H1 (cell line): Measurements from ENCODE around the gene SLC8B1.

Experiments used
- CHD2 ChIP-seq: IDR thresholded peaks from 2 replicates; pipeline ENCODE4 v1.6.1; 2012; ENCODE audit warnings: low read length, improper control_type of control experiment
- EZH2 ChIP-seq: fragments of 200-600 bp; sonication (generic); IDR thresholded peaks from 2 replicates; pipeline ENCODE4 v1.7.1; 2012; ENCODE audit warnings: low read depth, mild to moderate bottlenecking, moderate library complexity, low read length, inconsistent platforms; ENCODE audit not compliant: severe bottlenecking
- HDAC2 ChIP-seq, 2 experiments: fragments of 300-600 bp in 1 of 2; sonication (generic) in 1 of 2; IDR thresholded peaks; 2 replicates each; pipeline ENCODE4 v1.6.1; 2011 to 2012; ENCODE audit warnings: low read depth in 2 of 2, low read length in 2 of 2, mild to moderate bottlenecking in 2 of 2, moderate library complexity in 2 of 2, borderline replicate concordance in 1 of 2, inconsistent platforms in 1 of 2
- MAFK ChIP-seq: IDR thresholded peaks from 2 replicates; pipeline ENCODE4 v1.6.1; 2012; ENCODE audit warnings: low read depth, mild to moderate bottlenecking, improper control_type of control experiment, low read length
- POLR2A ChIP-seq, 2 experiments: IDR thresholded peaks; 1 replicate in 1 of 2; 2 replicates in 1 of 2; pipeline ENCODE4 v1.6.1; 2011; ENCODE audit warnings: low read depth in 2 of 2, low read length in 2 of 2, mild to moderate bottlenecking in 2 of 2; ENCODE audit errors: control extremely low read depth in 1 of 2
- POLR2AphosphoS5 ChIP-seq: IDR thresholded peaks from 2 replicates; pipeline ENCODE4 v1.6.1; 2011; ENCODE audit warnings: low read depth, low read length
- RAD21 ChIP-seq, 2 experiments: IDR thresholded peaks in 1 of 2; conservative IDR thresholded peaks in 1 of 2; 2 replicates each; pipeline ENCODE4 v1.6.1; 2011; ENCODE audit warnings: low read depth in 2 of 2, low read length in 2 of 2, improper control_type of control experiment in 1 of 2, inconsistent platforms in 1 of 2, mild to moderate bottlenecking in 1 of 2, moderate library complexity in 1 of 2
- RBBP5 ChIP-seq: IDR thresholded peaks from 2 replicates; pipeline ENCODE4 v1.7.1; 2012; ENCODE audit warnings: low read depth, mild to moderate bottlenecking, inconsistent platforms, low read length, moderate library complexity, borderline replicate concordance
- SIX5 ChIP-seq: IDR thresholded peaks from 2 replicates; pipeline ENCODE4 v1.6.1; 2011; ENCODE audit warnings: mild to moderate bottlenecking, low read depth, low read length
- TEAD4 ChIP-seq: IDR thresholded peaks from 2 replicates; pipeline ENCODE4 v1.6.1; 2012; ENCODE audit warnings: low read depth, low read length, inconsistent platforms, mixed read lengths
- TF ChIP-seq, protein P1 (sequence below), 3 experiments: IDR thresholded peaks; 1 replicate in 2 of 3; 2 replicates in 1 of 3; pipeline versions ENCODE4 v1.5.1 to v1.6.1; 2011; ENCODE audit warnings: low read length in 3 of 3, mild to moderate bottlenecking in 3 of 3, inconsistent platforms in 2 of 3, low read depth in 1 of 3, moderate library complexity in 1 of 3; ENCODE audit not compliant: insufficient read depth in 1 of 3; ENCODE audit errors: control extremely low read depth in 1 of 3
- TF ChIP-seq, protein P2 (sequence below): fragments of 300-600 bp; sonication (generic); IDR thresholded peaks from 2 replicates; pipeline ENCODE4 v1.7.1; 2012; ENCODE audit warnings: low read length, moderate library complexity, mild to moderate bottlenecking, inconsistent platforms; ENCODE audit not compliant: insufficient replicate concordance

DNA sequence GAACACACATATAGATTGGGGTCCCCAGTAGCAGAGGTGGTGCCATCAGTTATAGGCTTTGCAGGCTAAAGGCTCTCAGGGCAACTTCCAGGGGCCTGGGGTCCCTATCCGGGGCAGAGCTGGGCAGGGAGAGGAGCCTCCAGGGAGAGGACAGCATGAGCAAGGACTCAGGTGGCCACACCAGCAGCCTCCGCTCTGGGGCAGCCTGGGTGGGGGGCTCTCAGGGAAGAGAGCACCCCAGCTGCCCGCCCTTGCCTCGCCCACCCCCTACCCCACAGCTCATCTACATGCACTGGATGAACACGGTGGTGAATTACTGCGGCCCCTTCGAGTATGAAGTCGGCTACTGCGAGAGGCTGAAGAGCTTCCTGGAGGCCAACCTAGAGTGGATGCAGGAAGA, 37.5 kb upstream of the SLC8B1 start:
- TF ChIP-seq, protein P1, sequence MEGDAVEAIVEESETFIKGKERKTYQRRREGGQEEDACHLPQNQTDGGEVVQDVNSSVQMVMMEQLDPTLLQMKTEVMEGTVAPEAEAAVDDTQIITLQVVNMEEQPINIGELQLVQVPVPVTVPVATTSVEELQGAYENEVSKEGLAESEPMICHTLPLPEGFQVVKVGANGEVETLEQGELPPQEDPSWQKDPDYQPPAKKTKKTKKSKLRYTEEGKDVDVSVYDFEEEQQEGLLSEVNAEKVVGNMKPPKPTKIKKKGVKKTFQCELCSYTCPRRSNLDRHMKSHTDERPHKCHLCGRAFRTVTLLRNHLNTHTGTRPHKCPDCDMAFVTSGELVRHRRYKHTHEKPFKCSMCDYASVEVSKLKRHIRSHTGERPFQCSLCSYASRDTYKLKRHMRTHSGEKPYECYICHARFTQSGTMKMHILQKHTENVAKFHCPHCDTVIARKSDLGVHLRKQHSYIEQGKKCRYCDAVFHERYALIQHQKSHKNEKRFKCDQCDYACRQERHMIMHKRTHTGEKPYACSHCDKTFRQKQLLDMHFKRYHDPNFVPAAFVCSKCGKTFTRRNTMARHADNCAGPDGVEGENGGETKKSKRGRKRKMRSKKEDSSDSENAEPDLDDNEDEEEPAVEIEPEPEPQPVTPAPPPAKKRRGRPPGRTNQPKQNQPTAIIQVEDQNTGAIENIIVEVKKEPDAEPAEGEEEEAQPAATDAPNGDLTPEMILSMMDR (IDR thresholded peaks at IDR 0.05; ENCODE audit: control extremely low read depth in 1 of 3, insufficient read depth in 1 of 3, low read depth in 1 of 3, low read length in 3 of 3), result no peak
- TF ChIP-seq POLR2A (IDR thresholded peaks at IDR 0.05; ENCODE audit: control extremely low read depth in 1 of 2, low read depth in 2 of 2, low read length in 2 of 2), result no peak
- no peak for TF ChIP-seq RBBP5
- no peak for TF ChIP-seq TEAD4
- TF ChIP-seq, protein P2, sequence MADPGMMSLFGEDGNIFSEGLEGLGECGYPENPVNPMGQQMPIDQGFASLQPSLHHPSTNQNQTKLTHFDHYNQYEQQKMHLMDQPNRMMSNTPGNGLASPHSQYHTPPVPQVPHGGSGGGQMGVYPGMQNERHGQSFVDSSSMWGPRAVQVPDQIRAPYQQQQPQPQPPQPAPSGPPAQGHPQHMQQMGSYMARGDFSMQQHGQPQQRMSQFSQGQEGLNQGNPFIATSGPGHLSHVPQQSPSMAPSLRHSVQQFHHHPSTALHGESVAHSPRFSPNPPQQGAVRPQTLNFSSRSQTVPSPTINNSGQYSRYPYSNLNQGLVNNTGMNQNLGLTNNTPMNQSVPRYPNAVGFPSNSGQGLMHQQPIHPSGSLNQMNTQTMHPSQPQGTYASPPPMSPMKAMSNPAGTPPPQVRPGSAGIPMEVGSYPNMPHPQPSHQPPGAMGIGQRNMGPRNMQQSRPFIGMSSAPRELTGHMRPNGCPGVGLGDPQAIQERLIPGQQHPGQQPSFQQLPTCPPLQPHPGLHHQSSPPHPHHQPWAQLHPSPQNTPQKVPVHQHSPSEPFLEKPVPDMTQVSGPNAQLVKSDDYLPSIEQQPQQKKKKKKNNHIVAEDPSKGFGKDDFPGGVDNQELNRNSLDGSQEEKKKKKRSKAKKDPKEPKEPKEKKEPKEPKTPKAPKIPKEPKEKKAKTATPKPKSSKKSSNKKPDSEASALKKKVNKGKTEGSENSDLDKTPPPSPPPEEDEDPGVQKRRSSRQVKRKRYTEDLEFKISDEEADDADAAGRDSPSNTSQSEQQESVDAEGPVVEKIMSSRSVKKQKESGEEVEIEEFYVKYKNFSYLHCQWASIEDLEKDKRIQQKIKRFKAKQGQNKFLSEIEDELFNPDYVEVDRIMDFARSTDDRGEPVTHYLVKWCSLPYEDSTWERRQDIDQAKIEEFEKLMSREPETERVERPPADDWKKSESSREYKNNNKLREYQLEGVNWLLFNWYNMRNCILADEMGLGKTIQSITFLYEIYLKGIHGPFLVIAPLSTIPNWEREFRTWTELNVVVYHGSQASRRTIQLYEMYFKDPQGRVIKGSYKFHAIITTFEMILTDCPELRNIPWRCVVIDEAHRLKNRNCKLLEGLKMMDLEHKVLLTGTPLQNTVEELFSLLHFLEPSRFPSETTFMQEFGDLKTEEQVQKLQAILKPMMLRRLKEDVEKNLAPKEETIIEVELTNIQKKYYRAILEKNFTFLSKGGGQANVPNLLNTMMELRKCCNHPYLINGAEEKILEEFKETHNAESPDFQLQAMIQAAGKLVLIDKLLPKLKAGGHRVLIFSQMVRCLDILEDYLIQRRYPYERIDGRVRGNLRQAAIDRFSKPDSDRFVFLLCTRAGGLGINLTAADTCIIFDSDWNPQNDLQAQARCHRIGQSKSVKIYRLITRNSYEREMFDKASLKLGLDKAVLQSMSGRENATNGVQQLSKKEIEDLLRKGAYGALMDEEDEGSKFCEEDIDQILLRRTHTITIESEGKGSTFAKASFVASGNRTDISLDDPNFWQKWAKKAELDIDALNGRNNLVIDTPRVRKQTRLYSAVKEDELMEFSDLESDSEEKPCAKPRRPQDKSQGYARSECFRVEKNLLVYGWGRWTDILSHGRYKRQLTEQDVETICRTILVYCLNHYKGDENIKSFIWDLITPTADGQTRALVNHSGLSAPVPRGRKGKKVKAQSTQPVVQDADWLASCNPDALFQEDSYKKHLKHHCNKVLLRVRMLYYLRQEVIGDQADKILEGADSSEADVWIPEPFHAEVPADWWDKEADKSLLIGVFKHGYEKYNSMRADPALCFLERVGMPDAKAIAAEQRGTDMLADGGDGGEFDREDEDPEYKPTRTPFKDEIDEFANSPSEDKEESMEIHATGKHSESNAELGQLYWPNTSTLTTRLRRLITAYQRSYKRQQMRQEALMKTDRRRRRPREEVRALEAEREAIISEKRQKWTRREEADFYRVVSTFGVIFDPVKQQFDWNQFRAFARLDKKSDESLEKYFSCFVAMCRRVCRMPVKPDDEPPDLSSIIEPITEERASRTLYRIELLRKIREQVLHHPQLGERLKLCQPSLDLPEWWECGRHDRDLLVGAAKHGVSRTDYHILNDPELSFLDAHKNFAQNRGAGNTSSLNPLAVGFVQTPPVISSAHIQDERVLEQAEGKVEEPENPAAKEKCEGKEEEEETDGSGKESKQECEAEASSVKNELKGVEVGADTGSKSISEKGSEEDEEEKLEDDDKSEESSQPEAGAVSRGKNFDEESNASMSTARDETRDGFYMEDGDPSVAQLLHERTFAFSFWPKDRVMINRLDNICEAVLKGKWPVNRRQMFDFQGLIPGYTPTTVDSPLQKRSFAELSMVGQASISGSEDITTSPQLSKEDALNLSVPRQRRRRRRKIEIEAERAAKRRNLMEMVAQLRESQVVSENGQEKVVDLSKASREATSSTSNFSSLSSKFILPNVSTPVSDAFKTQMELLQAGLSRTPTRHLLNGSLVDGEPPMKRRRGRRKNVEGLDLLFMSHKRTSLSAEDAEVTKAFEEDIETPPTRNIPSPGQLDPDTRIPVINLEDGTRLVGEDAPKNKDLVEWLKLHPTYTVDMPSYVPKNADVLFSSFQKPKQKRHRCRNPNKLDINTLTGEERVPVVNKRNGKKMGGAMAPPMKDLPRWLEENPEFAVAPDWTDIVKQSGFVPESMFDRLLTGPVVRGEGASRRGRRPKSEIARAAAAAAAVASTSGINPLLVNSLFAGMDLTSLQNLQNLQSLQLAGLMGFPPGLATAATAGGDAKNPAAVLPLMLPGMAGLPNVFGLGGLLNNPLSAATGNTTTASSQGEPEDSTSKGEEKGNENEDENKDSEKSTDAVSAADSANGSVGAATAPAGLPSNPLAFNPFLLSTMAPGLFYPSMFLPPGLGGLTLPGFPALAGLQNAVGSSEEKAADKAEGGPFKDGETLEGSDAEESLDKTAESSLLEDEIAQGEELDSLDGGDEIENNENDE, result no peak
- TF ChIP-seq RAD21 (IDR thresholded peaks at IDR 0.05 in 1 of 2, conservative IDR thresholded peaks at IDR 0.05 in 1 of 2; ENCODE audit: low read depth in 2 of 2, low read length in 2 of 2), result no peak
- no peak for TF ChIP-seq MAFK
- no peak for TF ChIP-seq CHD2
- TF ChIP-seq HDAC2 (IDR thresholded peaks at IDR 0.05; ENCODE audit: borderline replicate concordance in 1 of 2, low read depth in 2 of 2, low read length in 2 of 2), result no peak
- TF ChIP-seq POLR2AphosphoS5, result no peak
- TF ChIP-seq SIX5, result no peak
- TF ChIP-seq EZH2, result no peak
